ENCODE results near the gene GK. TPM values are rescaled to one million over a fixed set of nuclear protein-coding genes. Genes with fewer than 3 reads are reported as not detected.

GK gene
- total and polyA plus RNA-seq, 2 of the 8 experiments (the other 6 are each of a cell fraction or from before 2014, with no cell fraction given): 2.9 to 11.2 TPM

DNA sequence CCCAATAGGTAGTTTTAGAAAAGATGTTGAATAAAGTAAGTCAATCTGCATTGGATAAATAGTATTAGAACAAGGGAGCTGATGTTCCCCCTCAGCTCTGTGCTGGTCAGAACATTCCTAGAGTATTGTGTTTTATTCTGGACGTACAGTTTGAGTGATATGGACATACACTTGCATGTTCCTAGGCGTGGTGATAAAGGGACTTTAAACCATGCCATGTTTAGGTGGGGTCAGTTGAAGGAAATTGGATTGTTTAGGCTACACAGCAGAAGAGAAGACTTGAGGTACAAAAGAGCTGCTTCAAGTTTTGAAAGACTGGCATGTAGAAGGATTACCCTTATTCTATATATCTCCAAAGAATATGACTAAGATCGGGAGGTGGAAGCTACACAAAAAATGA is 21.6 kb downstream of the GK start:
- Histone ChIP-seq H3K14ac (ENCODE audit: insufficient read length) (no peak overlapping the region), H2BK20ac (ENCODE audit: low read length) (no peak overlapping the region), H3K18ac (ENCODE audit: extremely low read depth, low read length) (no peak overlapping the region), H3K4ac (replicated peaks; ENCODE audit: insufficient read length, low read depth, low read length) (no peak overlapping the region), H4K8ac (ENCODE audit: extremely low read depth, insufficient read depth, low read length) (no peak overlapping the region), H3K27me3 (replicated peaks in 1 of 4; ENCODE audit: control insufficient read depth in 3 of 4, extremely low read depth in 1 of 4, insufficient read depth in 3 of 4, low read length in 3 of 4) (no peaks in the 10 kb centered on the region), H3K23me2 (ENCODE audit: low read depth, low read length) (no peaks in the 10 kb centered on the region), H4K20me1 (replicated peaks in 1 of 2; ENCODE audit: control insufficient read depth in 1 of 2, insufficient read depth in 2 of 2, low read length in 2 of 2) (no peaks in the 10 kb centered on the region), H3K4me1 (replicated peaks in 1 of 4; ENCODE audit: control insufficient read depth in 3 of 4, insufficient read depth in 4 of 4, low read length in 3 of 4) (no peaks in the 10 kb centered on the region), H3K9me3 (ENCODE audit: insufficient read depth in 2 of 2, low read depth in 1 of 2, low read length in 1 of 2) (no peaks in the 10 kb centered on the region), H2BK15ac (ENCODE audit: low read length) (no peak overlapping the region), H3K79me1 (ENCODE audit: low read depth, low read length) (no peaks in the 10 kb centered on the region), H3K27ac (ENCODE audit: low read depth, low read length) (no peak overlapping the region), H4K5ac (ENCODE audit: insufficient read length, low read depth, low read length) (no peak overlapping the region), H3K4me3 (ENCODE audit: extremely low read depth in 1 of 4, insufficient read depth in 2 of 4, low read depth in 3 of 4, low read length in 4 of 4) (no peak overlapping the region), H4K91ac (replicated peaks; ENCODE audit: insufficient read length, low read length) (no peak overlapping the region), H3K9ac (replicated peaks in 1 of 4; ENCODE audit: extremely low read depth in 1 of 4, low read depth in 3 of 4, low read length in 3 of 4) (no peak overlapping the region), H3K23ac (ENCODE audit: insufficient read length) (no peak overlapping the region), H2BK5ac (ENCODE audit: low read depth, low read length) (no peak overlapping the region), H2BK120ac (replicated peaks; ENCODE audit: low read depth, low read length) (no peak overlapping the region), H3K56ac (replicated peaks; ENCODE audit: insufficient read length, low read depth, low read length) (no peak overlapping the region), H2BK12ac (ENCODE audit: low read depth, low read length) (no peak overlapping the region), H3K36me3 (ENCODE audit: control insufficient read depth in 2 of 4, insufficient read depth in 4 of 4, low read length in 3 of 4) (no peaks in the 10 kb centered on the region), H2AFZ (ENCODE audit: low read length) (no peak overlapping the region), H2AK5ac (ENCODE audit: low read depth, low read length) (no peak overlapping the region), H3K79me2 (ENCODE audit: control insufficient read depth in 1 of 2, insufficient read depth in 2 of 2, low read length in 2 of 2) (no peaks in the 10 kb centered on the region), H3K4me2 (ENCODE audit: insufficient read depth in 1 of 2, low read depth in 2 of 2, low read length in 2 of 2) (no peak overlapping the region)
- WGBS, 2 experiments (ENCODE audit: extremely low coverage in 1 of 2, insufficient coverage in 1 of 2, insufficient read length in 1 of 2, insufficient replicate concordance in 2 of 2, low coverage in 1 of 2, low lambda C conversion rate in 2 of 2, missing lambda C conversion rate in 1 of 2): 88% methylated on average over 3 of the region's 3 CpGs; no CpG with 5 or more reads in 1 of the 2 experiments
- DNase-seq (ENCODE audit: low read depth in 1 of 2, low spot score in 2 of 2) (no peak), FAIRE-seq (no peak)
- no peak for TF ChIP-seq USF2 (IDR thresholded peaks at IDR 0.05; ENCODE audit: low read length)
- TF ChIP-seq TAF1 (IDR thresholded peaks at IDR 0.05; ENCODE audit: low read depth, low read length): no peak
- ChIA-PET POLR2A (ENCODE audit: partially characterized antibody) (no interaction called here), CTCF (ENCODE audit: partially characterized antibody) (interaction anchor here (0.7 kb wide), 1 partner anchor 286 kb away, joined by 3 read pairs; no protein-coding TSS in a partner anchor)

Measured in H1 (cell line).